ENCODE results near the gene ADAMTS18.

ADAMTS18 gene

GRCh38 chr16:77434530-77435271 is at the start of gene ADAMTS18:
Gene ADAMTS18, minus strand, starts transcription at chr16:77435034. Its CDS starts 339 bp downstream, at chr16:77434695.
- Histone ChIP-seq H3K4me3 (ENCODE audit: low read length, poor library complexity, severe bottlenecking) (no peak within 1 kb of the TSS), H3K9me2 (replicated peaks; ENCODE audit: low read depth, low read length) (no peaks in the 10 kb centered on the region), H4K20me1 (ENCODE audit: insufficient read depth, low read length, poor library complexity, severe bottlenecking) (no peaks in the 10 kb centered on the region), H3K27me3 (ENCODE audit: insufficient read depth, low read length, poor library complexity, severe bottlenecking) (no peaks in the 10 kb centered on the region), H3K9ac (ENCODE audit: low read depth, low read length, poor library complexity, severe bottlenecking) (no peak within 1 kb of the TSS), H3K36me3 (ENCODE audit: insufficient read depth, low read length) (no peaks in the 10 kb centered on the region), H3K79me2 (ENCODE audit: insufficient read depth, low read length) (no peaks in the 10 kb centered on the region), H3F3A (ENCODE audit: low read depth) (no peaks in the 10 kb centered on the region), H3K4me1 (ENCODE audit: insufficient read depth, low read length, poor library complexity, severe bottlenecking) (no peaks in the 10 kb centered on the region), H3K4me2 (ENCODE audit: low read depth, low read length, poor library complexity, severe bottlenecking) (no peak within 1 kb of the TSS), H2AFZ (ENCODE audit: low read length) (no peak within 1 kb of the TSS), H3K9me3 (ENCODE audit: insufficient read depth, low read depth, low read length) (no peaks in the 10 kb centered on the region)
- TF ChIP-seq CTCF (conservative IDR thresholded peaks at IDR 0.05; ENCODE audit: low read length) (no peak), EZH2phosphoT487 (IDR thresholded peaks at IDR 0.05; ENCODE audit: borderline replicate concordance) (no peak)

GRCh38 chr16:77480681-77481315 is 46.0 kb upstream of the ADAMTS18 start:
- Histone ChIP-seq H3K4me3 (ENCODE audit: low read length, poor library complexity, severe bottlenecking) (no peak overlapping the region), H3K9ac (ENCODE audit: low read depth, low read length, poor library complexity, severe bottlenecking) (no peak overlapping the region), H3K27me3 (ENCODE audit: insufficient read depth, low read length, poor library complexity, severe bottlenecking) (no peaks in the 10 kb centered on the region), H3F3A (ENCODE audit: low read depth) (no peaks in the 10 kb centered on the region), H3K79me2 (ENCODE audit: insufficient read depth, low read length) (no peaks in the 10 kb centered on the region), H3K36me3 (ENCODE audit: insufficient read depth, low read length) (no peaks in the 10 kb centered on the region), H3K4me1 (ENCODE audit: insufficient read depth, low read length, poor library complexity, severe bottlenecking) (no peaks in the 10 kb centered on the region), H2AFZ (ENCODE audit: low read length) (no peak overlapping the region), H4K20me1 (ENCODE audit: insufficient read depth, low read length, poor library complexity, severe bottlenecking) (no peaks in the 10 kb centered on the region), H3K9me2 (replicated peaks; ENCODE audit: low read depth, low read length) (no peaks in the 10 kb centered on the region), H3K4me2 (ENCODE audit: low read depth, low read length, poor library complexity, severe bottlenecking) (no peak overlapping the region), H3K9me3 (ENCODE audit: insufficient read depth, low read depth, low read length) (no peaks in the 10 kb centered on the region)
- no peak for TF ChIP-seq EZH2phosphoT487 (IDR thresholded peaks at IDR 0.05; ENCODE audit: borderline replicate concordance)

- TF ChIP-seq EZH2phosphoT487 (IDR thresholded peaks at IDR 0.05; ENCODE audit: borderline replicate concordance) = no peak
- no peak for TF ChIP-seq CTCF (conservative IDR thresholded peaks at IDR 0.05; ENCODE audit: low read length)
- H3F3A ChIP-seq (ENCODE audit: low read depth) = no peaks in the 10 kb centered on the region
- no peak overlapping the region for H3K4me2 ChIP-seq (ENCODE audit: low read depth, low read length, poor library complexity, severe bottlenecking)
- no peaks in the 10 kb centered on the region for H3K27me3 ChIP-seq (ENCODE audit: insufficient read depth, low read length, poor library complexity, severe bottlenecking)
- no peaks in the 10 kb centered on the region for H3K9me3 ChIP-seq (ENCODE audit: insufficient read depth, low read depth, low read length)
- no peaks in the 10 kb centered on the region for H3K79me2 ChIP-seq (ENCODE audit: insufficient read depth, low read length)
- H2AFZ ChIP-seq (ENCODE audit: low read length) = no peak overlapping the region
- H3K36me3 ChIP-seq (ENCODE audit: insufficient read depth, low read length) = no peaks in the 10 kb centered on the region
- no peaks in the 10 kb centered on the region for H3K9me2 ChIP-seq (replicated peaks; ENCODE audit: low read depth, low read length)
- H3K4me3 ChIP-seq (ENCODE audit: low read length, poor library complexity, severe bottlenecking) = no peak overlapping the region
- H4K20me1 ChIP-seq (ENCODE audit: insufficient read depth, low read length, poor library complexity, severe bottlenecking) = no peaks in the 10 kb centered on the region
- no peak overlapping the region for H3K9ac ChIP-seq (ENCODE audit: low read depth, low read length, poor library complexity, severe bottlenecking)
- H3K4me1 ChIP-seq (ENCODE audit: insufficient read depth, low read length, poor library complexity, severe bottlenecking) = no peaks in the 10 kb centered on the region
These were observed 37.4 kb upstream of the ADAMTS18 start for GRCh38 chr16:77472262-77472661.
